Colonic mucosa (tissue), 4 donors: ENCODE results near the gene MED12. TPM values are rescaled to one million over a fixed set of nuclear protein-coding genes. Genes with fewer than 3 reads are reported as not detected.

Experiments
- DNase-seq: peaks from one replicate; pipeline ENCODE4 v3.0.0-alpha.2; 2020
- H3K27ac ChIP-seq: fragments of 200-600 bp; one replicate; pipeline ENCODE4 v1.8.0; 2021
- H3K27me3 ChIP-seq: fragments of 200-600 bp; one replicate; pipeline ENCODE4 v1.8.0; 2021
- H3K36me3 ChIP-seq: fragments of 200-600 bp; one replicate; pipeline ENCODE4 v1.8.0; 2021
- H3K4me1 ChIP-seq: fragments of 200-600 bp; one replicate; pipeline ENCODE4 v1.8.0; 2021; ENCODE audit warnings: mild to moderate bottlenecking
- H3K4me3 ChIP-seq: fragments of 200-600 bp; one replicate; pipeline ENCODE4 v1.8.0; 2021
- H3K9ac ChIP-seq, 2 donors: one replicate each; pipeline ENCODE4 v1.7.0; 2013; ENCODE audit warnings: control low read depth in 2 of 2, low read depth in 2 of 2, low read length in 2 of 2
- H3K9me3 ChIP-seq: fragments of 200-600 bp; one replicate; pipeline ENCODE4 v1.8.0; 2021
- CTCF ChIP-seq: fragments of 200-600 bp; IDR thresholded peaks from one replicate; pipeline ENCODE4 v1.8.0; 2022; ENCODE audit warnings: antibody characterized with exemption, mild to moderate bottlenecking
- intact Hi-C: fragments of 100-400 bp; cut with DNase I; formaldehyde crosslinking; loops from one replicate; pipeline ENCODE4 v1.14.1; 2022
- total RNA-seq, 2 donors: library from RNA; stranded (reverse); fragmentation: NEBNext Ultra II Directional in 1 of 2; extraction: Animal tissue kit (Norgen Biotek cat#: 25700) in 1 of 2; gene quantifications; one replicate each; pipeline ENCODE4 v1.2.1, GENCODE V29; 2021
- donor health status: healthy.
- donor health status: DM: no; HTN: no; CAD: no.
- donor health status: DM: no; HTN: no; CAD: no.

MED12 gene
- total RNA-seq, 2 donors from 2014 or later: 35.1 to 39.7 TPM

DNA sequence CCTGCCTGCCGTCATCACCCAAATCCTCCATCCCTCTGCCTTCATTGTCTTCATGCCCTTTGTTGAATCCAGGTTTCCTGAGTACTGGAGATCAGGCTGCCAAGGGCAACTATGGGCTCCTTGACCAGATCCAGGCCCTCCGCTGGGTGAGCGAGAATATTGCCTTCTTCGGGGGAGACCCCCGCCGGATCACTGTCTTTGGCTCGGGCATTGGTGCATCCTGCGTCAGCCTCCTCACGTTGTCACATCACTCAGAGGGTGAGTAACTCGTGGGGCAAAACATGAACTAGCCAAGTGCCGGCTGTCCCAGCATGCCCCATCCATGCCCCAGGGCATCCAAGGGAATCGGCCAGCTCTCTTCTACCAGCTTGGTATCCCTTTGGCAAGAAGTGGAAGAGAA lies 45.7 kb downstream of the MED12 start:
- Histone ChIP-seq H3K27me3 (no peaks in the 10 kb centered on the region), H3K9me3 (no peaks in the 10 kb centered on the region), H3K4me1 (no peaks in the 10 kb centered on the region), H3K9ac (no peak overlapping the region), H3K4me3 (no peak overlapping the region), H3K27ac (no peak overlapping the region), H3K36me3 (no peaks in the 10 kb centered on the region)
- TF ChIP-seq CTCF: no peak
- intact Hi-C loops: no loop called here
- DNase-seq: no peak

DNA sequence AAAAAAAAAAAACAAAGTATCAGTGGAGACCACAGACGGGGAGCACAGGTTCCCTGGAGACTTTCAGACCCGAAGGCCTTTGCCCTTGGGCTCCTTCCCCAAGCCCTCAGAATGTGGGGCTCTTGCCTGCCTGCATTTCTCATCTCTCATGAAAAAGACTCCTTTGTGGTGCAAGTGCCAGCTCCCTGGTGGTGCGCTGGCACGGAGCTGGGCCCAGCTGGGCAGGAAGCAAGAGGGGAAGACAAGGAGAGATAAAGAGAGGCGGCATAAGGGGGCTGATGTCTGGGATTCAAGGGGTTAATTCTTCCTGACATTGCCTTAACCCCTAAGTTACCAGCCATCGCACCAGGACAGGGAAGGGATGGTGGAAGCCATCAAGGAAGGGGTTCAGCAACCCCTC lies 48.1 kb downstream of the MED12 start:
- DNase-seq: no peak
- Histone ChIP-seq H3K9me3 (no peaks in the 10 kb centered on the region), H3K4me3 (no peak overlapping the region), H3K36me3 (no peaks in the 10 kb centered on the region), H3K4me1 (no peaks in the 10 kb centered on the region), H3K9ac (no peak overlapping the region), H3K27me3 (no peaks in the 10 kb centered on the region), H3K27ac (no peak overlapping the region)
- intact Hi-C loops: no loop called here
- no peak for TF ChIP-seq CTCF

DNA sequence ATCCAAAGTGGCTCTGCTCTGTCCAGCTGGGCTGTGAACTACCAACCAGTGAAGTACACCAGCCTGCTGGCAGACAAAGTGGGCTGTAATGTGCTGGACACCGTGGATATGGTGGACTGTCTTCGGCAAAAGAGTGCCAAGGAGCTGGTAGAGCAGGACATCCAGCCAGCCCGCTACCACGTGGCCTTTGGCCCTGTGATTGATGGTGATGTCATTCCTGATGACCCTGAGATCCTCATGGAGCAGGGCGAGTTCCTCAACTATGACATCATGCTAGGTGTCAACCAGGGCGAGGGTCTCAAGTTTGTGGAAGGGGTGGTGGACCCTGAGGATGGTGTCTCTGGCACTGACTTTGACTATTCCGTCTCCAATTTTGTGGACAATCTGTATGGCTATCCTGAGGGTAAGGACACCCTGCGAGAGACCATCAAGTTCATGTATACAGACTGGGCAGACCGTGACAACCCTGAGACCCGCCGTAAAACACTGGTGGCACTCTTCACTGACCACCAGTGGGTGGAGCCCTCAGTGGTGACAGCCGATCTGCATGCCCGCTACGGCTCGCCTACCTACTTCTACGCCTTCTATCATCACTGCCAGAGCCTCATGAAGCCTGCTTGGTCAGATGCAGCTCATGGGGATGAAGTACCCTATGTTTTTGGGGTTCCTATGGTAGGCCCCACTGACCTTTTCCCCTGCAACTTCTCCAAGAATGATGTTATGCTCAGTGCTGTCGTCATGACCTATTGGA lies 48.8 kb downstream of the MED12 start:
- no peak for TF ChIP-seq CTCF
- Histone ChIP-seq H3K9ac (no peak overlapping the region), H3K4me3 (no peak overlapping the region), H3K27ac (no peak overlapping the region), H3K4me1 (no peaks in the 10 kb centered on the region), H3K27me3 (no peaks in the 10 kb centered on the region), H3K9me3 (no peaks in the 10 kb centered on the region), H3K36me3 (no peaks in the 10 kb centered on the region)
- no peak for DNase-seq
- intact Hi-C loops: no loop called here

DNA sequence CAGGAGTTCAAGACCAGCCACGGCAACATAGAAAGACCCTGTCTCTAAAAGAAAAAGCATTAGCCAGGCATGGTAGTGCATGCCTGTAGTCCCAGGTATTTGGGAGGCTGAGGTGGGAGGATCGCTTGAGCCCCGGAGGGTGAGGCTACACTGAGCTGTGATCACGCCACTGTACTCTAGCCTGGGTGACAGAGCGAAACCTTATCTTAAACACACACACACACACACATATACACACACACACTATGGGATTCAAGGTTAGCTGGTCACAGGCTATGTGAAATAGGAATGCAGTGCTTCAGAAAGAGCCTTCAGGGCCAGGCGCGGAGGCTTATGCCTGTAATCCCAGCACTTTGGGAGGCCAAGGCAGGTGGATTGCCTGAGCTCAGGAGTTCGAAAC lies 49.7 kb downstream of the MED12 start:
- H3K9me3 ChIP-seq: no peaks in the 10 kb centered on the region
- no peak overlapping the region for H3K27ac ChIP-seq
- no peaks in the 10 kb centered on the region for H3K27me3 ChIP-seq
- TF ChIP-seq CTCF: no peak
- no peaks in the 10 kb centered on the region for H3K4me1 ChIP-seq
- DNase-seq: no peak
- no peaks in the 10 kb centered on the region for H3K36me3 ChIP-seq
- H3K9ac ChIP-seq: no peak overlapping the region
- intact Hi-C loops: no loop called here
- H3K4me3 ChIP-seq: no peak overlapping the region

DNA sequence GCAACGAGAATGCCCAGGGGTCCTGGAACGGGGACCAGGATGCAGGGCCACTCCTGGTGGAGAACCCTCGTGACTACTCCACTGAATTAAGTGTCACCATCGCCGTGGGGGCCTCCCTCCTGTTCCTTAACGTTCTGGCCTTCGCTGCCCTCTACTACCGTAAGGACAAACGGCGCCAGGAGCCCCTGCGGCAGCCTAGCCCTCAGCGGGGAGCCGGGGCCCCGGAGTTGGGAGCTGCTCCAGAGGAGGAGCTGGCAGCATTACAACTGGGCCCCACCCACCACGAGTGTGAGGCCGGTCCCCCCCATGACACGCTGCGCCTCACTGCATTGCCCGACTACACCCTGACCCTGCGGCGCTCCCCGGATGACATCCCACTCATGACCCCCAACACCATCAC lies 51.2 kb downstream of the MED12 start:
- Histone ChIP-seq H3K27ac (no peak overlapping the region), H3K36me3 (no peaks in the 10 kb centered on the region), H3K4me3 (no peak overlapping the region), H3K9ac (no peak overlapping the region), H3K9me3 (no peaks in the 10 kb centered on the region), H3K4me1 (no peaks in the 10 kb centered on the region), H3K27me3 (no peaks in the 10 kb centered on the region)
- intact Hi-C loops: no loop called here
- TF ChIP-seq CTCF: no peak
- no peak for DNase-seq
